Neuronal stem cell (in vitro differentiated cells): Measurements from ENCODE around the gene CR2.

Source experiments
- DNase-seq: peaks from one replicate; pipeline ENCODE4 v3.0.0-alpha.2; 2013; ENCODE audit warnings: low spot score
- H2AFZ ChIP-seq: one replicate; pipeline ENCODE4 v1.6.1; 2013; ENCODE audit warnings: mild to moderate bottlenecking, low read length, inconsistent platforms
- H2AK5ac ChIP-seq: 2 replicates; pipeline ENCODE4 v1.6.1; 2013; ENCODE audit warnings: low read depth, mild to moderate bottlenecking, inconsistent platforms, low read length, moderate library complexity, mixed read lengths
- H2BK120ac ChIP-seq: 2 replicates; pipeline ENCODE4 v1.6.1; 2013; ENCODE audit warnings: low read depth, mild to moderate bottlenecking, inconsistent platforms, low read length, moderate library complexity, mixed read lengths
- H2BK12ac ChIP-seq: one replicate; pipeline ENCODE4 v1.6.1; 2013; ENCODE audit warnings: low read length, inconsistent platforms
- H2BK15ac ChIP-seq: 2 replicates; pipeline ENCODE4 v1.6.1; 2013; ENCODE audit warnings: mild to moderate bottlenecking, low read length, inconsistent platforms, mixed read lengths
- H2BK5ac ChIP-seq: one replicate; pipeline ENCODE4 v1.6.1; 2013; ENCODE audit warnings: inconsistent platforms, mild to moderate bottlenecking, low read length, moderate library complexity
- H3K14ac ChIP-seq: one replicate; pipeline ENCODE4 v1.6.1; 2013; ENCODE audit warnings: low read length, inconsistent platforms
- H3K18ac ChIP-seq: 2 replicates; pipeline ENCODE4 v1.6.1; 2013; ENCODE audit warnings: low read length, inconsistent platforms
- H3K23ac ChIP-seq: 2 replicates; pipeline ENCODE4 v1.6.1; 2013; ENCODE audit warnings: low read depth, mild to moderate bottlenecking, mixed read lengths, low read length, inconsistent platforms; ENCODE audit not compliant: poor library complexity
- H3K27ac ChIP-seq: replicated peaks from 3 replicates; pipeline ENCODE4 v1.5.1; 2013; ENCODE audit warnings: low read length, inconsistent platforms
- H3K27me3 ChIP-seq, 3 experiments: 2 replicates each; pipeline ENCODE4 v1.6.1; 2013; ENCODE audit warnings: low read length in 3 of 3, mild to moderate bottlenecking in 2 of 3, inconsistent platforms in 1 of 3, low read depth in 1 of 3, mixed read lengths in 1 of 3, moderate library complexity in 1 of 3; ENCODE audit not compliant: control insufficient read depth in 3 of 3, insufficient read depth in 3 of 3
- H3K36me3 ChIP-seq, 2 donors: replicated peaks in 1 of 2; 2 replicates each; pipeline ENCODE4 v1.6.1; 2013; ENCODE audit warnings: low read length in 2 of 2; ENCODE audit not compliant: control insufficient read depth in 2 of 2, insufficient read depth in 2 of 2
- H3K4ac ChIP-seq: 2 replicates; pipeline ENCODE4 v1.6.1; 2013; ENCODE audit warnings: inconsistent platforms, mild to moderate bottlenecking, low read length, moderate library complexity
- H3K4me1 ChIP-seq, 2 donors: 1 replicate in 1 of 2; 2 replicates in 1 of 2; pipeline ENCODE4 v1.6.1; 2013; ENCODE audit warnings: low read length in 2 of 2, low read depth in 1 of 2; ENCODE audit not compliant: control insufficient read depth in 2 of 2, insufficient read depth in 1 of 2
- H3K4me2 ChIP-seq: one replicate; pipeline ENCODE4 v1.6.1; 2013; ENCODE audit warnings: mild to moderate bottlenecking, low read length, inconsistent platforms; ENCODE audit not compliant: insufficient read depth, poor library complexity, severe bottlenecking
- H3K4me3 ChIP-seq, 2 donors: 2 replicates each; pipeline ENCODE4 v1.5.1; 2013; ENCODE audit warnings: low read length in 2 of 2, mild to moderate bottlenecking in 2 of 2, inconsistent platforms in 1 of 2, moderate library complexity in 1 of 2
- H3K79me1 ChIP-seq: one replicate; pipeline ENCODE4 v1.6.1; 2013; ENCODE audit warnings: low read depth, mild to moderate bottlenecking, inconsistent platforms, low read length, moderate library complexity
- H3K9ac ChIP-seq: one replicate; pipeline ENCODE4 v1.6.1; 2013; ENCODE audit warnings: mild to moderate bottlenecking, low read depth, low read length, inconsistent platforms; ENCODE audit not compliant: poor library complexity
- H3K9me3 ChIP-seq, 2 donors: replicated peaks in 1 of 2; 2 replicates each; pipeline versions ENCODE3 to v1.6.1; 2013; ENCODE audit warnings: low read length in 2 of 2, mild to moderate bottlenecking in 2 of 2, inconsistent platforms in 1 of 2, low read depth in 1 of 2, mixed read lengths in 1 of 2, moderate library complexity in 1 of 2; ENCODE audit not compliant: control insufficient read depth in 2 of 2, insufficient read depth in 1 of 2
- H4K8ac ChIP-seq: one replicate; pipeline ENCODE4 v1.6.1; 2013; ENCODE audit warnings: low read depth, mild to moderate bottlenecking, inconsistent platforms, low read length, moderate library complexity
- H4K91ac ChIP-seq: one replicate; pipeline ENCODE4 v1.6.1; 2013; ENCODE audit warnings: low read length, low read depth, mild to moderate bottlenecking, inconsistent platforms; ENCODE audit not compliant: poor library complexity
- WGBS, 2 donors: extraction: QIAGEN DNeasy Blood & Tissue Kit; methylation state at CpG; one replicate each; pipeline ENCODE4 v1.1.7; 2013; ENCODE audit warnings: missing lambda C conversion rate in 2 of 2, mixed read lengths in 1 of 2; ENCODE audit not compliant: insufficient read length in 2 of 2, insufficient replicate concordance in 1 of 2; ENCODE audit errors: extremely low coverage in 2 of 2; 5-methylcytosine and 5-hydroxymethylcytosine counted together

The CR2 gene

DNA sequence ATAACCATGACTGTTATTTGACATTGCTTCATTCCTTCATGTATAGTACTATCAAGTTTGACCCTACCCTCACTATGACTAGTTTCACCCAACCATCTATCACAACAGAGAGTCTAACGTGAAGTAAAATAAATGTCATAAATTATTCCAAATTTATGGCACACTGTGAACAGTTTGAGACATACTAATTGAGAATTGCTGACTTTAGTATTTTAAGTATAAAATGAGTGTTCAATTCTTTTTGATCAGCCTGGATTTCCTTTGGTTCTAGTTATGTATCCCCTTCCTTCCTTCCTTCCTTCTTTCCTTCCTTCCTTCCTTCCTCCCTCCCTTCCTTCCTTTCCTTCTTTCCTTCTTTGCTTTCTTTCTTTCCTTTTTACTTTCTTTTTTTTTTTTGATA, 56.3 kb downstream of the CR2 start:
- H3K4me2 ChIP-seq = no peak overlapping the region
- no peaks in the 10 kb centered on the region for H3K27me3 ChIP-seq
- no peak overlapping the region for H3K4me3 ChIP-seq
- no peaks in the 10 kb centered on the region for H3K4me1 ChIP-seq
- DNase-seq = no peak
- no peak overlapping the region for H3K4ac ChIP-seq
- H2BK12ac ChIP-seq = no peak overlapping the region
- H3K9ac ChIP-seq = no peak overlapping the region
- H4K8ac ChIP-seq = no peak overlapping the region
- H4K91ac ChIP-seq = no peak overlapping the region
- H3K27ac ChIP-seq = no peak overlapping the region
- no peaks in the 10 kb centered on the region for H3K79me1 ChIP-seq
- no peak overlapping the region for H2AK5ac ChIP-seq
- H2BK5ac ChIP-seq = no peak overlapping the region
- no peak overlapping the region for H3K14ac ChIP-seq
- no peak overlapping the region for H2BK120ac ChIP-seq
- no peak overlapping the region for H2BK15ac ChIP-seq
- H3K9me3 ChIP-seq = no peaks in the 10 kb centered on the region
- no peaks in the 10 kb centered on the region for H3K36me3 ChIP-seq
- no peak overlapping the region for H2AFZ ChIP-seq
- H3K18ac ChIP-seq = no peak overlapping the region
- no CpG with 5 or more reads among the region's 1 CpG for WGBS, 2 donors
- no peak overlapping the region for H3K23ac ChIP-seq

DNA sequence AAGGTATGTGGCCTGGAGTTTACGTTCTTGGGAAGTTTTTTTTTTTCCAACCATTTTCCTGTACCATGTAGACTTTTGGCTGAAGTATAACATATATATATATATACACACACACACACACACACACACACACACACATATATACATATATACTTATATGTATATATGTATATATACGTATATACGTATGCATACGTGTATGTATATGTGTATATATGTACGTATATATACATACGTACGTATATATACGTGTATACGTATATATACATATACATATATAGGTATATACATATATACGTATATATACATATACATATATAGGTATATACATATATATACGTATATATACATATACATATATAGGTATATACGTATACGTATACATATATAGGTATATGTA, 60.8 kb downstream of the CR2 start:
- Histone ChIP-seq H3K36me3 (no peaks in the 10 kb centered on the region), H3K27ac (no peak overlapping the region), H2BK15ac (no peak overlapping the region), H2BK120ac (no peak overlapping the region), H3K14ac (no peak overlapping the region), H2AFZ (no peak overlapping the region), H3K4me3 (no peak overlapping the region), H3K4me2 (no peak overlapping the region), H4K8ac (no peak overlapping the region), H4K91ac (no peak overlapping the region), H2BK12ac (no peak overlapping the region), H3K4me1 (no peaks in the 10 kb centered on the region), H3K79me1 (no peaks in the 10 kb centered on the region), H3K18ac (no peak overlapping the region), H3K9ac (no peak overlapping the region), H2BK5ac (no peak overlapping the region), H3K4ac (no peak overlapping the region), H3K23ac (no peak overlapping the region), H2AK5ac (no peak overlapping the region), H3K9me3 (no peaks in the 10 kb centered on the region), H3K27me3 (no peaks in the 10 kb centered on the region)
- DNase-seq = no peak
- WGBS, 2 donors = no CpG with 5 or more reads among the region's 13 CpGs

DNA sequence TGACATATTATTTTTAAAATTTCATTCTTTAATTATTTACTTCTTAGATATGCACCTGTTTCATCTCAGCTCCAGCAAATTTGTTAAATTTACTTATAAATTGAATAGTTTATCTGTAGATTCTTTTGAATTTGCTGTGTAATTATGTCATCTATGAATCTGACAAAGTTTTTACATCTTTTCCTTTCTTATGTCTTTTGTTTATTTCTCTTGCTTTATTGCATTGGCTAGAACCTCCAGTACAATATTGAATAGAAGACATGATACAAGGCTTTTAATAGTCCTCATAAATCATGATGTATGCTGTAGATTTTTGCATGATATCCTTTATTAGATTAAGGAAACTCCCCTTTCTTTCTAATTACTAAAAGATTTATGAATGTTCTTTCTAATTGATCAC, 62.6 kb downstream of the CR2 start:
- Histone ChIP-seq H3K36me3 (no peaks in the 10 kb centered on the region), H2BK15ac (no peak overlapping the region), H2BK12ac (no peak overlapping the region), H2BK5ac (no peak overlapping the region), H2BK120ac (no peak overlapping the region), H3K4me3 (no peak overlapping the region), H3K4me2 (no peak overlapping the region), H3K9me3 (no peaks in the 10 kb centered on the region), H2AK5ac (no peak overlapping the region), H3K14ac (no peak overlapping the region), H3K4ac (no peak overlapping the region), H3K23ac (no peak overlapping the region), H3K4me1 (no peaks in the 10 kb centered on the region), H2AFZ (no peak overlapping the region), H4K8ac (no peak overlapping the region), H3K79me1 (no peaks in the 10 kb centered on the region), H3K18ac (no peak overlapping the region), H3K9ac (no peak overlapping the region), H4K91ac (no peak overlapping the region), H3K27me3 (no peaks in the 10 kb centered on the region), H3K27ac (no peak overlapping the region)
- no peak for DNase-seq

GRCh38 chr1:207518608-207519236, 64.6 kb downstream of the CR2 start:
- Histone ChIP-seq H2BK15ac (no peak overlapping the region), H3K4me2 (no peak overlapping the region), H3K4ac (no peak overlapping the region), H2BK12ac (no peak overlapping the region), H4K91ac (no peak overlapping the region), H2BK5ac (no peak overlapping the region), H2BK120ac (no peak overlapping the region), H3K4me3 (no peak overlapping the region), H4K8ac (no peak overlapping the region), H3K36me3 (no peaks in the 10 kb centered on the region), H2AK5ac (no peak overlapping the region), H3K18ac (no peak overlapping the region), H3K4me1 (no peaks in the 10 kb centered on the region), H3K14ac (no peak overlapping the region), H3K23ac (no peak overlapping the region), H3K79me1 (no peaks in the 10 kb centered on the region), H3K9ac (no peak overlapping the region), H3K27me3 (no peaks in the 10 kb centered on the region), H3K9me3 (no peaks in the 10 kb centered on the region), H3K27ac (no peak overlapping the region), H2AFZ (no peak overlapping the region)
- no peak for DNase-seq
- WGBS, 2 donors = no CpG with 5 or more reads among the region's 4 CpGs
